ENCODE measurements around the gene ACTRT2.

DNA sequence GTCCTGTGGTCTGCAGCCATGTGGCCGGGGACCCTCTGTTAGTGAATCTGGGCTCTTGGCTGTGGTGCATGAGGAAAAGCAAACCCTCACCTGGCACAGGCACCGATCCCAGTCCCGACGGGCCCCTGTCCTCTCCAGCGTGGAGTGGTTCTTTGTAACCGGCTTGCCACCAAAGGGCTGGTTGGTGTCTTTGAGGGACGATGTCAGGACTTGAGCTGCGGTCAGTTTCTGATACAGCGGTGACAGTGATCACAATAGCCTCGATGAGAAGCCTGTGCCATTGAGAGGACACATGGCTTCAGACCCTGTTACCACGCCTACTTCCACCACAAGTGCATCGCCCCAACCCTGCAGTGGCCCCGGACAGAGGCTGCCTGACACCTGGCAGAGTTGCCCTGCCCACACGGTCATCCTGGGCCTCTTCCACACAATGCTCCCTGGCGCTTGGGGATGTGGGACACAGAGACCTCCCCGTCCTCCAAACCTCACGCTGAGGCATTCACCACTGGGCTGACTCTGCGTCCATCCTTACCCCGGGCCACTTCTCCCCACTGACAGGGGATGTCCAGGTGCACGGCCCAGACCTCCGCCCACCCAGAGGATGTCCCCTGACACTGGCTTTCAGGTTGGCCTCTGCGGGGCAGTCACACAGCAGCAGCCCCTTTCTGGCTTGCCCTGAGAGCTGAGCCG, 18.8 kb upstream of the ACTRT2 start:
- TF ChIP-seq, protein P1, sequence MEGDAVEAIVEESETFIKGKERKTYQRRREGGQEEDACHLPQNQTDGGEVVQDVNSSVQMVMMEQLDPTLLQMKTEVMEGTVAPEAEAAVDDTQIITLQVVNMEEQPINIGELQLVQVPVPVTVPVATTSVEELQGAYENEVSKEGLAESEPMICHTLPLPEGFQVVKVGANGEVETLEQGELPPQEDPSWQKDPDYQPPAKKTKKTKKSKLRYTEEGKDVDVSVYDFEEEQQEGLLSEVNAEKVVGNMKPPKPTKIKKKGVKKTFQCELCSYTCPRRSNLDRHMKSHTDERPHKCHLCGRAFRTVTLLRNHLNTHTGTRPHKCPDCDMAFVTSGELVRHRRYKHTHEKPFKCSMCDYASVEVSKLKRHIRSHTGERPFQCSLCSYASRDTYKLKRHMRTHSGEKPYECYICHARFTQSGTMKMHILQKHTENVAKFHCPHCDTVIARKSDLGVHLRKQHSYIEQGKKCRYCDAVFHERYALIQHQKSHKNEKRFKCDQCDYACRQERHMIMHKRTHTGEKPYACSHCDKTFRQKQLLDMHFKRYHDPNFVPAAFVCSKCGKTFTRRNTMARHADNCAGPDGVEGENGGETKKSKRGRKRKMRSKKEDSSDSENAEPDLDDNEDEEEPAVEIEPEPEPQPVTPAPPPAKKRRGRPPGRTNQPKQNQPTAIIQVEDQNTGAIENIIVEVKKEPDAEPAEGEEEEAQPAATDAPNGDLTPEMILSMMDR (IDR thresholded peaks at IDR 0.05 in 4 of 5, conservative IDR thresholded peaks at IDR 0.05 in 1 of 5), result no peak
- TF ChIP-seq POLR2A (IDR thresholded peaks at IDR 0.05), result no peak

Data from gastrocnemius medialis (tissue), 4 donors.